GM18511 (cell line): ENCODE measurements around the gene ZFP62.

ENCODE experiments used
- ATAC-seq: cut with Tn5 transposase; IDR thresholded peaks from one replicate; pipeline ENCODE4 v1.9.1; 2021; ENCODE audit warnings: mild to moderate bottlenecking, moderate library complexity; ENCODE audit not compliant: unreplicated experiment

ZFP62 gene

GRCh38 chr5:180869587-180869986, 8.5 kb upstream of the ZFP62 start:
- ATAC-seq: no peak

DNA sequence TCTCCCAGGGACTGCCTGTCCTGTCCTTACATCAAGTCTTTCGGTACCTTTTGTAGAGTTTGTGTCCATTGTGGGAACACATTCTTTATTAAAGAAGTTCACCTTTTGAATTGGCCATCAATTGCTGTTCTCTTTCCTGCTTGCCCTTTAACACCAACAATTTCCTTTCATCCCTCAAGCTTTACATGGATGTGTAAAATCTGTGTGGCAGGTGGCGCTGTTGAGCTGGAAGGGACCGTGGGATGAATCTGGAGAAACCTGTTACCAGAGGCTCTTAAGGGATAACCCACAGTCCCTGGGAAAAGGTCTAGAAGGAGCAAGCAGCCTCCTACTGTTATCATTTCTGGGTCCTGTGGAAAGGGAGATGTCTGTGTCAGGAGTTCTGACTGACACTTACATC, 7.9 kb upstream of the ZFP62 start:
- ATAC-seq: peak; percentile 51

GRCh38 chr5:180866985-180867384, 5.9 kb upstream of the ZFP62 start:
- ATAC-seq: no peak

DNA sequence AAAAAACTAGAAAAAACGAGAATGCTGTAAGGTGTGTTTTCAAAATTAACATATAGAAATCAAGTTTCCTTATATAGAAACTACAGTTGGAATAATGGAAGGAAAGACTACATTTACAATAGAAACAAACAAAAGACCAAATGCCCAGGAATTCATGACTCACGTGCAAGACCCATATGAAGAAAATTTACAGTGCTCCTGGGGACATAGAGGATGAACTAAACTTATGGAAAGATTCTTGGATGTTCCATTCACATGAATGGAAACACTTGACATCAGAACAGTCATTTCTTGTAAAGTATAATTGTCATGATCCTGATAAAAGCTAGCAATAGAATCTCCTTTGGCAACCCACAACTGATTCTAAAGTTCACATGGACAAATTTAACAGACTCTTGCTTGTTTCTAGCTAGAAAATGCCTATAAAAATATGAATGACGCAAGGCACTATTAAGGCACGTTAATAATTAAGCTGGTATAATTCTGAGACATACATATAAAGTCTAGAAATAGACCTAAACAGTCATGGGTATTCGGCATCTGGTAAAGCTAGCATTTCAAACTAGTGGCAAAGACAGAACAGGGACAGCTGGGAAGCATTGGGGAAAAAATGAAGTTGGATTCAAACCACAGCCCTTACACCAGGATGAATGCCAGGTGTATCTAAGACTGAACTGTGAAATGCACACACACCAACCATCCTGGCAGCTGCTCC, 5.1 kb upstream of the ZFP62 start:
- ATAC-seq: no peak

GRCh38 chr5:180862645-180863044, 1.6 kb upstream of the ZFP62 start:
- ATAC-seq: no peak

DNA sequence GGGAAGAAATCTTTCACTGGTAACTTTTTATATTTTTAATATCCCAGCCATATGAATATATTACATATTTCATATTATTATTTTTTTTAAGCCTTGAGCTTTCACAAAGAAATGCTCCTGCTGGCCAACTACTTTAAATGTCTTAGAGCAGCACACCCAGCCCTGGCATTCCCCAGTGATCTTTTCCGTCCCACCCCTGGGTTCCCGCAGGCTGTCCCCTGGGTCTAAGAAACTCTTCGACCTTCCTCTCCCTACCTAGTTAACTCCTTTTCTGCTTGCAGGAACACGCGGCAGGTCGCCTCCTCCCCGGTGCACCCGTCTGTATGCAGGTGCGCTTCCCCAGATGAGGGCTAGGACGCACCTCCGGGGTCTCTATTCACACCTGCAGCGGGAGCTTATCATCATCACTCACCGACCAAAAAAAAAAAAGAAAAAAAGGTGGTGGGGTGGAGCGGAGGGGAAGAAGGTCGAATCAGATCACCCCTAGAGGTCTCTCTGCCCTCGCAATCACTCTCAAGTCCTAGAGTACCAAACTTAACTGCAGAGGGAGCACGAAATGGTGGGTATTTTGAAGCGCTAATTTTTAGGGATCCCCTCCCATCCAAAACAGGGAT, 696 bp downstream of the ZFP62 start:
- ATAC-seq: peak; percentile 65

DNA sequence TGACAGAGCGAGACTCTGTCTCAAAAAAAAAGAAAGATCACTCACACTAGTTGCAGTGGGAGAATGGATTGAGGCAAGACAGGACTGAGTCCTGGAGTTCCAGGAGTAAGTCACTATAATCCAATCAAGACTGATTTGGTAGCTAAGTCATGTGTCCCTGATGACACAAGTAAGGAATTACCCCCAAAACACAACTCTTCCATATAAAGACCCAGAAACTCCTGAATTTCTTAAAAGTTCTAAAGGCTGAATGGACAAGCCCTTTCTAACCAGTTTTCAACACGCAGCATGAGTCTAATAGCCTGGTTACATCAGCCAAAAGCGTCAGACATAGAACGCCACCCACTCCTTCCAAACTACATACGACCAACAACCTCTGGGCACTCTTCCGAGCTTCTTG, 2.5 kb downstream of the ZFP62 start:
- no peak for ATAC-seq

DNA sequence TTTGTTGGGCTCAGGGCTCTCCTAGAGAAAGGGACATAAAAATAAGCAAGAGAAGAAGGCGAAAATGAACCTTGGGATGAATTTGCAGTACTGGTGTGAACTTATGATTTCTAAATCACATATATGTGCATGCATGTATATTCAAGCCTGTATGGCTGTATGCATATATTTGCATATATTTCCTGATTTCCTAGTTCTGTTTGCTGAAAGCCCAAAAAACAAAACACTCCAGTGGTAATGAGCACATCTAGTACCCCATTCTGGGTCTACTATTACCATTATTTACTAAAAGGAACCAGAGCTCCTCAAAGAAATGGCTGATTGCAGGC, 7.3 kb downstream of the ZFP62 start:
- ATAC-seq: no peak

- no peak for ATAC-seq
These were observed 7.8 kb downstream of the ZFP62 start for GRCh38 chr5:180853121-180853847.

DNA sequence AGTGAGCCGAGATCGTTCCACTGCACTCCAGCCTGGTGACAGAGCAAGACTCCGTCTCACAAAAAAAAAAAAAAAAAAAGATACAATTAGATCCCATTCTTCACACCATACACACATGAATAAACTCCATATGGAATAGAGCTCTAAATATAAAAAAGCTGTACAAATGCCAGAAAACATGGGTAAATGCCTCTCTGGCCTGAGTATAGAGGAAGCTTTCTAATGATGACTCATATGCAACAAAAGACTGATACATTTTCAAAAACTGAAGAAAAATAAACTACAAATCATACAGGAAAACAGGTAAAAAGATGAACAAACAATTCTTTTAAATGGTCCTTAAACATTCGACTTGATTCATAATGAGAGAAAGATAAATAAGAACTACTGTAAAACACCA, 8.6 kb downstream of the ZFP62 start:
- no peak for ATAC-seq

GRCh38 chr5:180850434-180851078, 10.5 kb downstream of the ZFP62 start:
- no peak for ATAC-seq

GRCh38 chr5:180849827-180850226, 11.2 kb downstream of the ZFP62 start:
- ATAC-seq: no peak

GRCh38 chr5:180848878-180849277, 12.2 kb downstream of the ZFP62 start:
- no peak for ATAC-seq

DNA sequence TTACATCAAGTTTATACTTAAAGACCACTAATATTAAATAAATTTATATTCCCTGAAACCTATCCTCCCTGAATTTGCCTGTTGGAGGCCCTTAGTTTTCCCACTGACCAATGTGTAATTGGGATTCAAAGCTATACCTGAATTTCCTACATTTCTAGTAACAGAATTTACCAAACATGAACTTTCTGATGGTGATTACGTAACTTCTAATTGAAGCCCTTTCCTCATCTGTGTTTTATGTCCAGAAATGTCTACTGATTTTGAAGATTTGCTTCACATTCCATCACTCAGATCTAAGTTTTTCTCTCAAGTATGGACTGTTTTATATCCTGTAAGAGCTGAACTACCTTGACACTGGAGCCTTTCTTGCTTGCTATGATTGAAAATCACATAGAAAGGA, 12.8 kb downstream of the ZFP62 start:
- no peak for ATAC-seq

- ATAC-seq: no peak
These were observed 14.1 kb downstream of the ZFP62 start for GRCh38 chr5:180847026-180847425.

DNA sequence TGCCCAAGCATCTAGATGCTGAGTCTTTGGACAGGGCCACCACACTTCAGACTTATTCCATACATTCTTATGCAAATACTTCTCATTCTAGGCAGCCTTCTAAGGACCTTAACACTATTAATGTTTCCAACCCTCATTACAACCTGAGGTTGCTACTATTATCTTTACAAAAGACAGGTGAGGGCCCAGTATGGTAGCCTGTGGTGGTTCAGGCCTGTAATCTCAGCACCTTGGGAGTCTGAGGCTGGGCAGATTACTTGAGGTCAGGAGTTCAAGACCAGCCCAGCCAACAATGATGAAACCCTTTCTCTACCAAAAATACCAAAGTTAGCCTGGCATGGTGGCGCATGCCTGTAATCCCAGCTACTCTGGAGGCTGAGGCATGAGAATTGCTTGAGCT, 16.2 kb downstream of the ZFP62 start:
- no peak for ATAC-seq

- ATAC-seq: no peak
These were observed 16.6 kb downstream of the ZFP62 start for GRCh38 chr5:180844432-180844831.

GRCh38 chr5:180839935-180840334, 21.1 kb downstream of the ZFP62 start:
- ATAC-seq: no peak

- no peak for ATAC-seq
These were observed 21.8 kb downstream of the ZFP62 start for GRCh38 chr5:180839227-180839626.

GRCh38 chr5:180837478-180837877, 23.6 kb downstream of the ZFP62 start:
- ATAC-seq: no peak

- ATAC-seq: peak; percentile 46
These were observed 28.4 kb downstream of the ZFP62 start for GRCh38 chr5:180832638-180833068.
